Breast epithelium (tissue), 3 donors: Measurements from ENCODE around the gene TACO1.

ENCODE experiments used
- POLR2A ChIP-seq: fragments of 450-650 bp; IDR thresholded peaks from one replicate; pipeline ENCODE4 v1.6.1; 2016; ENCODE audit warnings: antibody characterized with exemption, mild to moderate bottlenecking, moderate library complexity
- TF ChIP-seq, protein P1 (sequence below), 3 donors: fragments of 450-650 bp; IDR thresholded peaks; one replicate each; pipeline ENCODE4 v1.5.1; 2016 to 2017; ENCODE audit warnings: antibody characterized with exemption in 3 of 3, mild to moderate bottlenecking in 3 of 3, moderate library complexity in 3 of 3

DNA sequence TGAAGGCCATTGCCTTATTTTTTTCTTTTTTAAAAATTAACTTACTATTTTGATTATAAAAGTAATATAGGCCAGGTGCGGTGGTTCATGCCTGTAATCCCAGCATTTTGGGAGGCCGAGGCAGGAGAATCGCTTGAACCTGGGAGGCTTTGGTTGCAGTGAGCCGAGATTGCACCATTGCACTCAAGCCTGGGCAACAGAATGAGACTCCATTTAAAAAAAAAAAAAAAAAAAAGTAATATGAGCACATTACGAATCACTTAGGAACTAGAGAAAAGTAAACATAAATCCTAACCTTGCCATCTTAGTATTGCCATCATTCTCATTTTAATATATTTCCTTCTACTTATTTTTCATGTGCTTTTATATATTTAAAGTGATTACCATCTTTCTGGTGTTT is 12.9 kb upstream of the TACO1 start:
- TF ChIP-seq, protein P1, sequence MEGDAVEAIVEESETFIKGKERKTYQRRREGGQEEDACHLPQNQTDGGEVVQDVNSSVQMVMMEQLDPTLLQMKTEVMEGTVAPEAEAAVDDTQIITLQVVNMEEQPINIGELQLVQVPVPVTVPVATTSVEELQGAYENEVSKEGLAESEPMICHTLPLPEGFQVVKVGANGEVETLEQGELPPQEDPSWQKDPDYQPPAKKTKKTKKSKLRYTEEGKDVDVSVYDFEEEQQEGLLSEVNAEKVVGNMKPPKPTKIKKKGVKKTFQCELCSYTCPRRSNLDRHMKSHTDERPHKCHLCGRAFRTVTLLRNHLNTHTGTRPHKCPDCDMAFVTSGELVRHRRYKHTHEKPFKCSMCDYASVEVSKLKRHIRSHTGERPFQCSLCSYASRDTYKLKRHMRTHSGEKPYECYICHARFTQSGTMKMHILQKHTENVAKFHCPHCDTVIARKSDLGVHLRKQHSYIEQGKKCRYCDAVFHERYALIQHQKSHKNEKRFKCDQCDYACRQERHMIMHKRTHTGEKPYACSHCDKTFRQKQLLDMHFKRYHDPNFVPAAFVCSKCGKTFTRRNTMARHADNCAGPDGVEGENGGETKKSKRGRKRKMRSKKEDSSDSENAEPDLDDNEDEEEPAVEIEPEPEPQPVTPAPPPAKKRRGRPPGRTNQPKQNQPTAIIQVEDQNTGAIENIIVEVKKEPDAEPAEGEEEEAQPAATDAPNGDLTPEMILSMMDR (IDR thresholded peaks at IDR 0.05) = no peak
- TF ChIP-seq POLR2A = no peak
